Osteocyte (in vitro differentiated cells): ENCODE measurements around the gene MRPL14. TPM values are rescaled to one million over a fixed set of nuclear protein-coding genes. Genes with fewer than 3 reads are reported as not detected.

Experiments used
- DNase-seq: peaks from one replicate; pipeline ENCODE4 v3.0.0; 2021; ENCODE audit warnings: mixed read lengths; ENCODE audit not compliant: unreplicated experiment; ENCODE audit errors: extremely low spot score
- H3K27ac Mint-ChIP-seq: one replicate; pipeline ENCODE4 v1.8.0; 2021; ENCODE audit warnings: mild to moderate bottlenecking, mixed read lengths; ENCODE audit not compliant: unreplicated experiment
- H3K27me3 Mint-ChIP-seq: one replicate; pipeline ENCODE4 v1.8.0; 2021; ENCODE audit warnings: mixed read lengths; ENCODE audit not compliant: unreplicated experiment
- H3K36me3 Mint-ChIP-seq: one replicate; pipeline ENCODE4 v1.8.0; 2021; ENCODE audit warnings: mixed read lengths; ENCODE audit not compliant: unreplicated experiment
- H3K4me1 Mint-ChIP-seq: one replicate; pipeline ENCODE4 v1.8.0; 2021; ENCODE audit warnings: mixed read lengths; ENCODE audit not compliant: unreplicated experiment
- H3K4me3 Mint-ChIP-seq: one replicate; pipeline ENCODE4 v1.8.0; 2021; ENCODE audit warnings: mild to moderate bottlenecking, moderate library complexity, mixed read lengths; ENCODE audit not compliant: unreplicated experiment
- H3K9me3 Mint-ChIP-seq: one replicate; pipeline ENCODE4 v1.8.0; 2021; ENCODE audit warnings: mixed read lengths; ENCODE audit not compliant: unreplicated experiment
- total RNA-seq: library from RNA; stranded (reverse); gene quantifications from 2 replicates; pipeline ENCODE4 v1.2.1, GENCODE V29; 2021
- TF ChIP-seq, protein P1 (sequence below): fragments of 200-600 bp; sonication (generic); IDR thresholded peaks from 2 replicates; pipeline ENCODE4 v1.5.0; 2021; ENCODE audit warnings: antibody characterized with exemption, mild to moderate bottlenecking, moderate library complexity

The MRPL14 gene
- total RNA-seq, 1 donor from 2014 or later = 36.5 TPM

DNA sequence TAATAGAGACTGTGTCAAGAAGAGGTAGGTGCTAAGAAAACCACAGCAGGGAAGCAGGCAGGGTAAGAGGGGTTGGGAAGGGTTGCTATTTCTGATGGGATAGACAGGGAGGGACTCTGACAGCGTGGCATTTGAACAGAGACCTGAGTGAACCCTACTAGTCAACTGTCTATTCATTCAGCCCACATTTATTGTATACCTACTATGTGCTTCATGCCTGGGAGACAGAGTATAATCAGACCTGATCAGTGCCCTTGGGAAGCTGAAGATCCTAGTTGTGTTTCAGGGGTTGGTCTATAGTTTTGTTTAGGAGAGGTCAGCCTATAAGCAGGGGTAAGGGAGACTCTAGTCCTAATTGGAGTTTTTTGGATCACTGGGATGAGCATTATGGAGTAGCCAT, 16.5 kb upstream of the MRPL14 start:
- no peaks in the 10 kb centered on the region for H3K27me3 Mint-ChIP-seq
- TF ChIP-seq, protein P1, sequence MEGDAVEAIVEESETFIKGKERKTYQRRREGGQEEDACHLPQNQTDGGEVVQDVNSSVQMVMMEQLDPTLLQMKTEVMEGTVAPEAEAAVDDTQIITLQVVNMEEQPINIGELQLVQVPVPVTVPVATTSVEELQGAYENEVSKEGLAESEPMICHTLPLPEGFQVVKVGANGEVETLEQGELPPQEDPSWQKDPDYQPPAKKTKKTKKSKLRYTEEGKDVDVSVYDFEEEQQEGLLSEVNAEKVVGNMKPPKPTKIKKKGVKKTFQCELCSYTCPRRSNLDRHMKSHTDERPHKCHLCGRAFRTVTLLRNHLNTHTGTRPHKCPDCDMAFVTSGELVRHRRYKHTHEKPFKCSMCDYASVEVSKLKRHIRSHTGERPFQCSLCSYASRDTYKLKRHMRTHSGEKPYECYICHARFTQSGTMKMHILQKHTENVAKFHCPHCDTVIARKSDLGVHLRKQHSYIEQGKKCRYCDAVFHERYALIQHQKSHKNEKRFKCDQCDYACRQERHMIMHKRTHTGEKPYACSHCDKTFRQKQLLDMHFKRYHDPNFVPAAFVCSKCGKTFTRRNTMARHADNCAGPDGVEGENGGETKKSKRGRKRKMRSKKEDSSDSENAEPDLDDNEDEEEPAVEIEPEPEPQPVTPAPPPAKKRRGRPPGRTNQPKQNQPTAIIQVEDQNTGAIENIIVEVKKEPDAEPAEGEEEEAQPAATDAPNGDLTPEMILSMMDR = no peak
- H3K9me3 Mint-ChIP-seq = no peaks in the 10 kb centered on the region
- DNase-seq = no peak
- H3K4me3 Mint-ChIP-seq = no peak overlapping the region
- no peaks in the 10 kb centered on the region for H3K4me1 Mint-ChIP-seq
- no peak overlapping the region for H3K27ac Mint-ChIP-seq
- peaks cover 42% of the 10 kb centered on the region for H3K36me3 Mint-ChIP-seq

DNA sequence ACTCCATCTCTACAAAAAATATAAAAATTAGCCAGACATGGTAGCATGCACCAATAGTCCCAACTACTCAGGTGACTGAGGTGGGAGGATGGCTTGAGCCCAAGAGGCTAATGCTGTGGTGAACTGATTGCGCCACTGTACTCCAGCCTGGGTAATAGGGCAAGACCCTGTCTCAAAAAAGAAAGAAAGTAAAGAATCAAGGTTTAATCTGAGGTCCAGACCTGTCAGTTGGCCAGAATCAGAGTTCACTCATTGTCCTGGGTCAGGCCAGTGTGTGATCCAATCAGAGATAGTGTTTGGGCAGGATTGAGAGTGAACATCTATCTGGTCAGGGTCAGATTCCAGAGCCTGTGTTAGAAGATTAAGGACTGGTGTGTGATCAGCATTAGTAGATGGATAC, 15.6 kb upstream of the MRPL14 start:
- Mint-ChIP-seq H3K36me3 (peaks cover 40% of the 10 kb centered on the region), H3K27me3 (no peaks in the 10 kb centered on the region), H3K27ac (no peak overlapping the region), H3K4me3 (no peak overlapping the region), H3K4me1 (no peaks in the 10 kb centered on the region), H3K9me3 (no peaks in the 10 kb centered on the region)
- DNase-seq = no peak
- TF ChIP-seq, protein P1 = no peak

DNA sequence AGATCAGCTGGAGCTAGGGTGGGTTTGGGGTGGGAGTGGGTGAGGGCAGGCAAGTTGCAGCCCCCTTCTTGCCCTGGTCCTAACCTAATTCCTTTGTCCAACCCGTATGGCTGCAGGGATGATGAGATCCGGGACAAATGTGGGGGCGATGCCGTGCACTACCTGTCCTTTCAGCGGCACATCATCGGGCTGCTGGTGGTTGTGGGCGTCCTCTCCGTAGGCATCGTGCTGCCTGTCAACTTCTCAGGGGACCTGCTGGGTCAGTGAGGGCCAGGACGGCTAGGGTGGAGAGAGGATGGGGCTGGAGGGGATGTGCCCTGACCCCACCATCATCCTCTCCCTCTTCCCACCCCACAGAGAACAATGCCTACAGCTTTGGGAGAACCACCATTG, 12.1 kb upstream of the MRPL14 start:
- no peaks in the 10 kb centered on the region for H3K9me3 Mint-ChIP-seq

DNA sequence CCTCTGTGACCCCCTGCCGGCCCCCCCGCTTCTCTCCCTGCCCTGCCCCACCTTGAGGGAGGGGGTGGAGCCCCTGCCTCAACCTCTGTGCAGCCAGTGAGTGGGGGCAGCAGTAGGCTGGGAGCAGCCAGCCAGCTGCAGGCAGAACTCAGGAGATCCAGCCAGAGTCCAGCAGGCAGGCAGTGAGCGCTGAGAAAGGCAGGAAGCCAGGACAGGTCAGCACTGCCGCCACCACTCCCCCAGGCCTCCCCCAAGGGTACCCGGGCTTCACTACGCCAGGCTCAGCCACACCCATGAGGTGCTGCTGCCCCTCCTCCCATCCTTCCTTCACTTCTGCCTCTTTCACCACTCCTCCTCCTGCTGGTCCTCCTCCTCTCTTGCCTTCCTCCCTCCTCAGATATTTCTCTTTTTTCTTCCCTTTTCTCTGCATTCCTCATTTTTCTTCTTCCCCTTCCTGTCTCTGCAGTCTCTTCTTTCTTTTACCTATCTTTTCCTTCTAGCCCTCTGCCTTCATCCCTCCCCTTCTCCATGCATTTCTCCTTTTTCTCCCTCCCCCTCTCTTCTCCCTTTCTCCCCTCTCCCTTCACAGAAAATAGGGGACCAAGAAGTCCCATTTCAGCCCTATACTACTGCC, 11.6 kb upstream of the MRPL14 start:
- H3K36me3 Mint-ChIP-seq = peaks cover 47% of the 10 kb centered on the region
- TF ChIP-seq, protein P1 = no peak

More for the DNA sequence above, 12.1 kb upstream of the MRPL14 start:
- H3K4me3 Mint-ChIP-seq = no peak overlapping the region
- H3K27me3 Mint-ChIP-seq = no peaks in the 10 kb centered on the region
- H3K4me1 Mint-ChIP-seq = no peaks in the 10 kb centered on the region
- DNase-seq = no peak
- H3K36me3 Mint-ChIP-seq = peaks cover 47% of the 10 kb centered on the region
- no peak overlapping the region for H3K27ac Mint-ChIP-seq
- TF ChIP-seq, protein P1 = no peak

DNA sequence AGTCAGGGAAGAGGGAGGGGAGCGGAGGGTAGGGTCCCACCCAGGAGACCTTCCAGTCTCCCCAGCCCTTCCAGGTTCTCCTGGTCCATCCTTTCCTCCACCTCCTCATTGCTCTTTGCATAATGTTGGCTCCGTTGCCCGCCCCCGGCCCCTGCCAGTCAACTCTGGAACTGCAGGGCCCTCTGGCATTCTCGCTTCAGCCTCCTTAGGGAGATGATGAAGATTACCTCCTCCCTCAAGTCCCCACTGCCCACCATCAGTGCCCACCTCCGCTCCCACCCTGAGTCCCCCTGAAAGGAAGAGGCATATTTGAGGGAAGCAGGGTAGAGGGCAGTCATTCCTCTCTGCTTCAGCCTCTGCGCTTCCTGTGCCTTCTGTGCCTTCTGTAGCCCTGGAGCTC, 8.6 kb upstream of the MRPL14 start:
- Mint-ChIP-seq H3K4me1 (peaks cover 21% of the 10 kb centered on the region), H3K36me3 (peaks cover 34% of the 10 kb centered on the region), H3K27me3 (no peaks in the 10 kb centered on the region), H3K4me3 (no peak overlapping the region), H3K9me3 (no peaks in the 10 kb centered on the region), H3K27ac (no peak overlapping the region)
- TF ChIP-seq, protein P1 = no peak
- no peak for DNase-seq

More for the DNA sequence above, 11.6 kb upstream of the MRPL14 start:
- Mint-ChIP-seq H3K4me3 (no peak overlapping the region), H3K4me1 (peaks cover 1% of the 10 kb centered on the region), H3K9me3 (no peaks in the 10 kb centered on the region), H3K27me3 (no peaks in the 10 kb centered on the region), H3K27ac (no peak overlapping the region)
- DNase-seq = no peak
